GM10248 (cell line): ENCODE measurements around the gene SFSWAP.

ENCODE experiments used
- CTCF ChIA-PET: fragments of 300-600 bp; sonication (Branson Sonifier 250); formaldehyde crosslinking; extraction: SDS; loops from one replicate; lab custom pipeline; 2021; ENCODE audit warnings: antibody characterized with exemption; lab: Yijun Ruan, JAX
- POLR2A ChIA-PET: fragments of 350-650 bp; sonication (Branson Sonifier 250); formaldehyde crosslinking; extraction: SDS; loops from one replicate; lab custom pipeline; 2020; ENCODE audit warnings: antibody characterized with exemption; lab: Yijun Ruan, JAX
- DNase-seq: peaks from one replicate; pipeline ENCODE4 v3.0.0; 2012; ENCODE audit errors: extremely low spot score
- CTCF ChIP-seq: IDR thresholded peaks from 2 replicates; pipeline ENCODE4 v1.5.1; 2012; ENCODE audit warnings: mild to moderate bottlenecking, low read depth; ENCODE audit errors: extremely low read depth, missing control alignments, control extremely low read depth

Gene SFSWAP

GRCh38 chr12:131829791-131830334, 119.0 kb downstream of the SFSWAP start:
- CTCF ChIA-PET = interaction anchor here (0.8 to 4.4 kb wide), 7 partner anchors 54 to 728 kb away, joined by 3 to 47 read pairs (median 4); no protein-coding TSS in a partner anchor
- POLR2A ChIA-PET = no interaction called here
- no peak for TF ChIP-seq CTCF
- DNase-seq = no peak

DNA sequence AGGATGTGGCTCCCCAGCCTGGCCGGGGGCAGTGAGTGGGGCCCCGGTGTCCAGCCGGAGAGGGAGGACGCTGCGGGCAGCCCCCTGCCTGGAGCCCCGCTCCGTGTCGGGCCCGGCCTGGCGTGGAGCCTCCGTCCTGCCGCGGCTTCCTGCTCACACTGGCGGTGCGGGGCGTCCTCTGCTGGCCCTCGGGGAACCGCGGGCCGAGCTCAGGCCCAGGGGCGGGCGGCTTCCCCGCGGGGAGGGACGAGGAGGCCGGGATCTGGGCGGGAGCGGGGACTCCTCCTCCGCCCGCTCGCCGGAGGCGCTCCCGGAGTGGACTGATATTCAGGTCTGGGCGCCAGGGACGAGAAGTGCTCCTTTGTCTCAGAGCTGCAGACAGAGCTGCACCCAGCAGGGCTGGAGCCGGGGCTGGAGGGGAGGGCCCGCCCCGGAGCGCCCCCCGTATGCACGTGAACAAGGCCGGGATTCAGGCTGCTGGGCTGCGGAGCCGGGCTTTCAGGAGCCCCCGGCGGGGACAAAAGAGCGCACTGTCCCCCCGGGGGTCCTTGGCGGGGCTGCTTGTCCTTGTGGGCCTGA, 119.5 kb downstream of the SFSWAP start:
- ChIA-PET CTCF (interaction anchor here (0.8 to 4.4 kb wide), 9 partner anchors 54 to 735 kb away, joined by 3 to 47 read pairs (median 3); partner anchors contain the start of gene EP400), POLR2A (no interaction called here)
- peak; percentile 70 for DNase-seq
- peak; percentile 76 for TF ChIP-seq CTCF

DNA sequence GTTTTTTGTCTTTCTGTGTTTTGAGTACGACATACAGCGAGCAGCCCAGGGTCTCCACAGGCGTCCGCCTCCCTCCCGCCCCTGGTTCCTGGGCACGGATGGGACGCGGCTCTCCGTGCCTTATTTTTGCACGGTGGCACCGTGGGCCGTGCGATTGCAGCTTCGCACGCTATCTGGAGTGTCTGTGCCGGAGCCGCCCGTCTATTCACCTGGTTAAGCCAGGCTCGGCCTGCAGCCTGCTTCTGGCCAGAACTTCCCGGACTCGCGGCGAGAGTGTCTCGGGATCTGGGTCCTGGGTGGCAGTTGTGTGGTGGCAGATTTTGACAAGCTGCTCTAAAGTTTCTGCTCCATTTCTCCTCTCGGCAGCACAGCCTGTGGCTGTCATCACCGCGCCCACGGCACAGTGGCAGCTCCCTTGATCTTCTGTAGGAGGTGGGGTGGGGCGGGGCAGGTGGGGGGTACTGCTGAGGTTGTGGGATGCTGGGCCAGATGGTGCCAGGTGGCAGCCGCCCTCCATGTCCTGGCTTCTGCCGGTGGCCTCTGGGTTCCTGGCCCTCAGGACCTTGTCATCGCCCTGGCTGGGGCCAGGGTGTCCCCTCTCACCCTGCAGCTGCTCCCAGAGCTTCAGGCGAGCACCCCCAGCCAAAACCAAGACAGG, 120.2 kb downstream of the SFSWAP start:
- no peak for TF ChIP-seq CTCF
- DNase-seq = no peak
- POLR2A ChIA-PET = no interaction called here
- CTCF ChIA-PET = interaction anchor here (0.8 to 4.4 kb wide), 10 partner anchors 46 to 736 kb away, joined by 3 to 47 read pairs (median 3); partner anchors contain the start of gene EP400

DNA sequence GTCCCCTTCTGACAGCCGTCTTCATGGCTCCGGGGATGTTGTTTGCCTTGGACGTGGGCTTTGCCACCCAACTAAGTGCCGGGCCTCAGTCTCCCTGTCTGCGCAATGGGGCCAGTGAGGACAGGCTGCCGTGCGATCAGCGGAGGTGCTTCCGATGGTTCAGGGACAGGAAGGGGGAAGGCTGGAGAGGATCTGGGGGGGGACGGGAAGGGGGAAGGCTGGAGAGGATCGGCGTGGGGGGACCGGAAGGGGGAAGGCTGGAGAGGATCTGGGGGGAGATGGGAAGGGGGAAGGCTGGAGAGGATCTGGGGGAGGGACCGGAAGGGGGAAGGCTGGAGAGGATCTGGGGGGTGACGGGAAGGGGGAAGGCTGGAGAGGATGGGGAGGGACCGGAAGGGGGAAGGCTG, 120.7 kb downstream of the SFSWAP start:
- no peak for DNase-seq
- POLR2A ChIA-PET = no interaction called here
- CTCF ChIA-PET = interaction anchor here (0.8 to 4.4 kb wide), 3 partner anchors 46 to 727 kb away, joined by 3 to 47 read pairs (median 3); no protein-coding TSS in a partner anchor
- TF ChIP-seq CTCF = no peak

DNA sequence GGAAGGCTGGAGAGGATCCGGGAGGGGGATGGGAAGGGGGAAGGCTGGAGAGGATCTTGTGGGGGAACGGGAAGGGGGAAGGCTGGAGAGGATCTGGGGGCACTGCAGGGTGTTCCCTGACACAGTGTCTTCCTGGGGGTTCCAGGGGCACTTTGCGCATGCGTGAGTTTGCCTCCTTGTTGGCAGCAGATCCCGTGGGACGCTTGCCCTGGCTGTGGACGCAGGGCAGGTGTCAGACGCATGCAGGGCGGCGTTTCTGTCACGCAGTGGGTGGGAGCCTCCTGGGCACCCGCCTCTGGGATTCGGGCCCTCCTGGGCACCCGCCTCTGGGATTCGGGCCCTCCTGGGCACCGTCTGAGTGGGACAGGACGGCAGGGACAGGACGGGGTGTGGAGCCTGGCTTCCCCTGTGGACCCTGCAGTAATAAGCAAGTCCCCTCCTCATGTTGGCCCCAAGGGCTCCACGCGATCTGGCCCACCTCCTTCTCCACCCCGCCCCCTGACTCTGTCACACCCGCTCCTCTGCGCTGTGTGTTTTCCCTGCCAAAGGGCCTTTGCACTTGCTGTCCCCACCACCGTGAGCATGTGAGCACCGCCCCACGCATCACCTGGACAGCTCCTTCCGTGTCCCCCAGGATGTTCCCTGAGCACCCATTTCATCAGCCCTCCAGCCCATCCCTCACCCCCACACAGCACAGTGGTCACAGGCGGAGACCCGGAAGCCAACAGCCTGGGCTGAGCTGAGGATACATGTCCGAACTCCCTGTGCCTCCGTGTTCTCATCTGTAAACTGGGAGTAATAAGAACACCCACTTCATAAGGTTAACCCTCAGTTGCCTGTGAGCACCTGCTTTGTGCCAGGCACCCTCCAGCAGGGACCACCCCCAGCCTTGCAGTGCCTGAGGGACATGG, 121.7 kb downstream of the SFSWAP start:
- TF ChIP-seq CTCF = no peak
- no peak for DNase-seq

More for the DNA sequence above, 121.7 kb downstream of the SFSWAP start:
- ChIA-PET POLR2A (no interaction called here), CTCF (interaction anchor here (1.1 to 1.2 kb wide), 2 partner anchors 727 to 728 kb away, joined by 3 read pairs; no protein-coding TSS in a partner anchor)
